GM18511 (cell line): ENCODE data around the gene FCF1.
A peak's percentile ranks its signal among the peaks of the same experiment; 100 is the strongest.

Source experiments
- ATAC-seq: cut with Tn5 transposase; IDR thresholded peaks from one replicate; pipeline ENCODE4 v1.9.1; 2021; ENCODE audit warnings: mild to moderate bottlenecking, moderate library complexity; ENCODE audit not compliant: unreplicated experiment

FCF1 gene

DNA sequence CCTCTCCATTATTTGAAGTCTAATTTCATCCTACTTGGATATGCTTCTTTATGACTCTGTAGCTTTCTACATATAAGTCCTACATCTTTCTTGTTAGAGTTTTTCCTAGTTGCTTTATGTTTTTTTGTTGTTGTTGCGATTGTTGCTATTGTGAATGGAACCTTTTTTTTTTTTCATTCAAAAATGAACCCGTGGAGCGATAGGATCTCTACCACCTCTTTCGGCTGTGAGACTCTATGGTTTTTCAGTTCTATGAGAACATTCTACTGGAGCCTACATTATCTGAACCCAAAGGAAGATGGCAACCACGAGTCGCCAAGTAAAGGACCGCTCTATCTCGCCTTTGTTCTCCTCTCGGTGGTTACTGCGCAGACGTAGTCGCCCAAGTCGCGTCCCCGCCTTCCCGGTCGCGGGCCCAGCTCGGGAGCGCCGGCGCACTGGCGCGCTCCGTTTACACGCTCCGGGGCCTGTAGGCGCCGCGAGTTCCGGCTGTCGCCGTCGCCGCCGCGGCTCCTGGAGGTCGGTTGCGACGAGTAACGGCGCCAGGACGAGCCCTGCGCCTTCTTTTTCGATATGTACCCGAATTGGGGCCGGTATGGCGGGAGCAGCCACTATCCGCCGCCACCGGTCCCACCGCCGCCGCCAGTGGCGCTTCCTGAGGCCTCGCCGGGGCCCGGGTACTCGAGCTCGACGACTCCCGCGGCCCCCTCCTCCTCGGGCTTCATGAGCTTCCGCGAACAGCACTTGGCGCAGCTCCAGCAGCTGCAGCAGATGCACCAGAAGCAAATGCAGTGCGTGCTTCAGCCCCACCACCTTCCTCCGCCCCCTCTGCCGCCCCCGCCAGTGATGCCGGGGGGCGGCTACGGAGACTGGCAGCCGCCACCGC is 50.2 kb downstream of the FCF1 start, which contains the start of gene YLPM1:
YLPM1 (plus strand) TSS at position 400 of the 886 bp plus-strand sequence; CDS start at position 574, 174 bp downstream.
- peak; percentile 92 for ATAC-seq

DNA sequence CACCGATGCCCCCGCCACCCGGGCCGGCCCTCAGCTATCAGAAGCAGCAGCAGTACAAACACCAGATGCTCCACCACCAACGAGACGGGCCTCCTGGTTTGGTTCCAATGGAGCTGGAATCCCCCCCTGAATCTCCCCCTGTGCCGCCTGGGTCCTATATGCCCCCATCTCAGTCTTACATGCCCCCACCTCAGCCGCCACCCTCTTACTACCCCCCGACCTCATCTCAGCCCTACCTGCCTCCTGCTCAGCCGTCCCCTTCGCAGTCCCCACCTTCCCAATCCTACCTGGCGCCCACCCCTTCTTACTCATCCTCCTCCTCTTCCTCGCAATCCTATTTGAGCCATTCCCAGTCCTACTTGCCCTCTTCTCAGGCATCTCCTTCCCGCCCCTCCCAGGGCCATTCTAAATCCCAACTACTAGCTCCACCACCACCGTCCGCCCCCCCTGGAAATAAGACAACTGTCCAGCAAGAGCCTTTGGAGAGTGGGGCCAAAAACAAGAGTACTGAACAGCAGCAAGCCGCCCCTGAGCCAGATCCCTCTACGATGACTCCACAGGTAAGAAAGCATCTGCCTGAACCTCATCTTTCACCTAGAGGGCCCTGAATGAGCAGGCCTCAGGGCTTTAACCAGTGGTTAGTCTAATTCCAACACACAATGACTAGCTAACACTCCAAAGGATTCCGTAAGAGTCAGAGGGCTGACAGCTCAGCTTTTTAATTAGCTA is 51.0 kb downstream of the FCF1 start:
- no peak for ATAC-seq

DNA sequence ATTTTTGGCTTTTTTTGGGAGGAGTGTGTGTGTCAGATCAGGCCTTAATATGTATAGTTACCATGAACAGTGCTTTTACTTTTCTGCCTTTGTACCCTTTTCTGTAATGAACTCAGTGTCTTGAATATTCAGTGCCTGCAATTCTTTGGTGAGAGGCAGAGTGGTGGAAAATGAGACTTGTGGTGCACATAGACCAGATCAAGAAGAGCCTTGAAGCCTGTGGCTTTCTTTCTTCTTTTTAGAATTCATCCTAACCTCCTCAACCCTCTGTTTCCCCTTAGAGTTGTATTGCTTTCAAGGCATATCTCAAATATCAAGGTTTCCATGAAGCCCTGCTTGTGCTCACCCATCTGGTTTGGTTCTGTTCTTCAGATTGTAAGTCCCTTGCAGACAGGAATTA is 52.8 kb downstream of the FCF1 start:
- no peak for ATAC-seq

DNA sequence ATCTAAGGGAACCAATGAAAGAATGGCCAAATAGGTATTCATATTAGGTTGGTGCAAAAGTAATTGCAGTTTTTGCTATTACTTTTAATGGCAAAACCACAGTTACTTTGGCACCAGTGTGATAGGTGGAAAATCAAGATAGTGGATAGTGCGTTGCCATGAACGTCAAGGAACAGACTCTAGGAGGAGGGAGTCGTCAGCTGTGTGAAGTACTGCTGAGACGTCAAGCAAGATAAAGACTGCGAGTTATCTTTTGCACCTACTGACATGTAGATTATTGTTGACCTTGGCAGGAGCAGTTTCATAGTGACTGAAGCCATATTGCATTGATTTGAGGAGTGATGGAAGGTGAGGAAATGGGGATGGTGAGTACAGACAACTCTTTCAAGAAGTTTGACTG is 58.5 kb downstream of the FCF1 start:
- no peak for ATAC-seq

DNA sequence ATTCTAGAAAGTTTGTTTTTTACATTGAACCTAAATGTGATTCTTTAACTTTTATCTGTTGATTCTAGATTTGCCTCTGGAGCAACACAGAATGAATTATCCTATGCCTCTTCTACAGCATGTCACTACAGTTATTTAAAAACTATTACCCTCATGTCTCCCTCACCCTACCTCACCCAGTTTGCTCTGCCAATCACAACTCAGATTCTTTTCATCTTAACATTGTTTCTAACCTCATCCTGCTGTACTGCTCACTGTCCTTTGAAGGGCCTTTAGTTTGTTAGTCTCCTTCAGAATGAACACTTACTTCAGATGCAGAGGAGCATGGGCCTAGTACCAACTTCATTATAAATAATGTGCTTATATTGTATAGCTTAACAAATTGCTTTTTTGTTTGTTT is 71.7 kb downstream of the FCF1 start:
- ATAC-seq: no peak

DNA sequence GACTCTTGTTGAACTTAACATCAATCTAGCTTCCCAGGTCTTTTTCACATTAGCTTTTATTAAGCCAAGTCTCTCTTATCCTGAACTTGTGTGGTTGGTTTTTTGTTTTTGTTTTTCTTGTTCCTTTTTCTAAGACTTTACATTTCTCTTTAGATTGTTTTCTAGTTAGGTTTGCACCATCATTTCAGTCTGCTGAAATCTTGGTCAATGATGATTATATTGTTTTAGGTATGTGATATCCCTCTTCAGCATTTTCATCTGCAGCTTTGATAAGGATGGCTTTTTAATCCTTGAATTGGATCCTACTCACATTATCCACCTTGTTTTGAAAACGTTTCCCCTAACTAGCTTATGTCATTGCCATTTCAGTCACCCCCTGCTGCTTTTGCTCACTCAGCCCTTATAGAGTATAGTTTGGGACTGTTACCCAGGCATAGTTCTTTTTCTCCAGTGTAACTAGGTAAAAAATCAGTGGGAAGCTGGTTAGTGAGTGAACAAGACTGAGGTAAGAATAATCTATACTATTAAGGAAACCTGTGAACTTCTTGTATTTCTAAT is 72.2 kb downstream of the FCF1 start:
- no peak for ATAC-seq

DNA sequence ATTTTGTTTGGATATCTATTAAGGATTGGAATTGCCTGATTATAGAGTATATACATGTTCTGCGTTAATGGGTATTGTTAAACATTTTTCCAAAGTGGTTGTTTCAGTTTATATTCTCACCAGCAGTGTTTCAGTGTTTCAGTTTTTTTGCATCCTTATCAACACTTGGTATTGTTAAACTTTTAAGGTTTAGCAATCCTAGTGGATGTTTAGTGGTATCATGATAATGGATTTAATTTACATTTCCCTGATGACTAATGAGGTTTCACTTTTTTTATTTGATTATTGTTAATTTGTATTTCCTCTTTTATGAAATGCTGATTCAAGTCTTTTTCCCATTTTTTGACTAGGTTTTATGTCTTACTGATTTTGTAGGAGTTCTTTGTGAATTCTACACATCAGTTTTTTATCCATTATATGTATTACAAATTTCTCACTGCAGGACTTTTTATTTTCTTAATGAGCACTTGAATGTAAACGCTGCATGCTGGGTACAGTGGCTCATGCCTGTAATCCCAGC is 73.9 kb downstream of the FCF1 start:
- ATAC-seq: no peak
